K562 (cell line): ENCODE measurements around the gene PITPNB. TPM values are rescaled to one million over a fixed set of nuclear protein-coding genes. Genes with fewer than 3 reads are reported as not detected.

ENCODE experiments used
- ATAC-seq: fragments of 200-7000 bp; cut with Tn5 transposase; 3 replicates; pipeline ENCODE4 v1.9.1; 2020; ENCODE audit warnings: moderate library complexity
- BruUV-seq: library from RNA; stranded (reverse); fragments of 400-500 nt; replicated peaks from 2 replicates; lab custom pipeline; 2021; lab: Mats Ljungman, UMichigan
- CTCF ChIA-PET: fragments of 300-600 bp; formaldehyde crosslinking; extraction: SDS; loops from one replicate; lab custom pipeline; 2021; ENCODE audit warnings: low intra/inter-chr PET ratio; lab: Yijun Ruan, JAX
- POLR2A ChIA-PET: fragments of 300-600, 350-650 bp; sonication (Branson Sonifier 250); formaldehyde crosslinking; extraction: SDS; loops from one replicate; lab custom pipeline; 2021; ENCODE audit warnings: antibody characterized with exemption, inconsistent platforms; lab: Yijun Ruan, JAX
- DNase-seq, 4 experiments: peaks; one replicate each; pipeline versions ENCODE4 v3.0.0 to v3.0.0-alpha.2; 2011 to 2018; ENCODE audit warnings: low spot score in 3 of 4, mixed read lengths in 3 of 4; ENCODE audit errors: extremely low read depth in 1 of 4
- FAIRE-seq: peaks from 2 replicates; lab custom pipeline; 2011; peaks lifted over from hg19 to GRCh38; lab: Jason Lieb, UNC
- H2AFZ ChIP-seq: 2 replicates; pipeline ENCODE4 v1.6.0; 2011; ENCODE audit warnings: low read depth, low read length, control low read depth, inconsistent platforms
- H3K27ac ChIP-seq: fragments of 200-600 bp; 3 replicates; pipeline ENCODE4 v1.8.0; 2011; ENCODE audit warnings: low read depth, mild to moderate bottlenecking, control low read depth, inconsistent platforms, low read length, moderate library complexity, mixed read lengths; ENCODE audit errors: extremely low read depth
- H3K27me3 ChIP-seq, 2 experiments: fragments of 300-600 bp in 1 of 2; 2 replicates in 1 of 2; 3 replicates in 1 of 2; pipeline versions ENCODE4 v1.6.0 to v1.8.0; 2011; ENCODE audit warnings: inconsistent platforms in 2 of 2, low read length in 2 of 2, mild to moderate bottlenecking in 1 of 2, mixed read lengths in 1 of 2, moderate library complexity in 1 of 2; ENCODE audit not compliant: control insufficient read depth in 2 of 2, insufficient read depth in 2 of 2
- H3K36me3 ChIP-seq: fragments of 300-600 bp; 3 replicates; pipeline ENCODE4 v1.8.0; 2011; ENCODE audit warnings: mild to moderate bottlenecking, low read length, inconsistent platforms; ENCODE audit not compliant: control insufficient read depth, insufficient read depth
- H3K4me1 ChIP-seq, 2 experiments: fragments of 200-600 bp in 1 of 2; replicated peaks in 1 of 2; 2 replicates in 1 of 2; 3 replicates in 1 of 2; pipeline versions ENCODE4 v1.5.1 to v1.8.0; 2011; ENCODE audit warnings: inconsistent platforms in 2 of 2, low read length in 2 of 2, mild to moderate bottlenecking in 1 of 2, mixed read lengths in 1 of 2, moderate library complexity in 1 of 2; ENCODE audit not compliant: control insufficient read depth in 2 of 2, insufficient read depth in 2 of 2
- H3K4me2 ChIP-seq: 2 replicates; pipeline ENCODE4 v1.6.1; 2011; ENCODE audit warnings: low read length, control low read depth, inconsistent platforms, mixed read lengths; ENCODE audit not compliant: insufficient read depth
- H3K4me3 ChIP-seq: fragments of 200-600 bp; sonication (generic), shearing (Covaris generic); 2 replicates; pipeline ENCODE4 v1.5.1; 2016; ENCODE audit warnings: control low read depth, inconsistent platforms
- H3K79me2 ChIP-seq: fragments of 200-600 bp; 3 replicates; pipeline ENCODE4 v1.8.0; 2011; ENCODE audit warnings: low read length, inconsistent platforms; ENCODE audit not compliant: control insufficient read depth, insufficient read depth
- H3K9ac ChIP-seq, 2 experiments: 2 replicates each; pipeline versions ENCODE4 v1.6.0 to v1.6.1; 2011; ENCODE audit warnings: low read depth in 2 of 2, low read length in 2 of 2, control low read depth in 1 of 2, inconsistent platforms in 1 of 2, mild to moderate bottlenecking in 1 of 2, mixed read lengths in 1 of 2; ENCODE audit not compliant: insufficient read depth in 1 of 2
- H3K9me1 ChIP-seq: one replicate; pipeline ENCODE4 v1.6.0; 2011; ENCODE audit warnings: inconsistent platforms, mild to moderate bottlenecking, low read length, moderate library complexity; ENCODE audit not compliant: control insufficient read depth, insufficient read depth
- H3K9me3 ChIP-seq: replicated peaks from 2 replicates; pipeline ENCODE4 v1.5.1; 2011; ENCODE audit warnings: low read depth, low read length, inconsistent platforms; ENCODE audit not compliant: control insufficient read depth, insufficient read depth
- H4K20me1 ChIP-seq: replicated peaks from 2 replicates; pipeline ENCODE4 v1.6.1; 2011; ENCODE audit warnings: low read length, inconsistent platforms, mixed read lengths; ENCODE audit not compliant: control insufficient read depth, insufficient read depth
- ASH1L ChIP-seq: fragments of 450-650 bp; IDR thresholded peaks from 2 replicates; pipeline ENCODE4 v1.6.1; 2018; ENCODE audit warnings: borderline replicate concordance, mild to moderate bottlenecking, low read depth; ENCODE audit not compliant: partially characterized antibody
- DNMT1 ChIP-seq: fragments of 450-650 bp; IDR thresholded peaks from 2 replicates; pipeline ENCODE4 v1.6.1; 2016; ENCODE audit warnings: antibody characterized with exemption, mild to moderate bottlenecking
- LARP7 ChIP-seq: fragments of 450-650 bp; IDR thresholded peaks from 2 replicates; pipeline ENCODE4 v1.6.1; 2016
- MAX ChIP-seq: sonication (generic); formaldehyde crosslinking; IDR thresholded peaks from 2 replicates; pipeline ENCODE4 v1.9.0; 2022; ENCODE audit warnings: mild to moderate bottlenecking, missing genetic modification reagents
- NFATC3 ChIP-seq: fragments of 450-650 bp; IDR thresholded peaks from 2 replicates; pipeline ENCODE4 v1.6.1; 2017; ENCODE audit warnings: mild to moderate bottlenecking
- PURB ChIP-seq: sonication (generic); formaldehyde crosslinking; IDR thresholded peaks from 2 replicates; pipeline ENCODE4 v1.9.0; 2021; ENCODE audit warnings: low read depth, mild to moderate bottlenecking, missing genetic modification reagents
- RBFOX2 ChIP-seq: fragments of 200-400 bp; formaldehyde crosslinking; IDR thresholded peaks from 2 replicates; pipeline ENCODE4 v1.6.1; 2017; ENCODE audit warnings: low read depth, mild to moderate bottlenecking, low read length, moderate library complexity
- RFX7 ChIP-seq: fragments of 250-450 bp; sonication (Bioruptor Pico); IDR thresholded peaks from 2 replicates; pipeline ENCODE4 v1.5.1; 2021; ENCODE audit warnings: mild to moderate bottlenecking
- STAG1 ChIP-seq: sonication (generic); formaldehyde crosslinking; IDR thresholded peaks from 2 replicates; pipeline ENCODE4 v1.5.0; 2020; ENCODE audit warnings: missing genetic modification reagents, borderline replicate concordance
- TBP ChIP-seq: optimal IDR thresholded peaks from 2 replicates; pipeline ENCODE3; 2011; ENCODE audit warnings: low read depth, low read length, improper control_type of control experiment
- TEAD1 ChIP-seq, 2 experiments: fragments of 450-650 bp in 1 of 2; sonication (generic) in 1 of 2; formaldehyde crosslinking; IDR thresholded peaks; 2 replicates each; pipeline versions ENCODE4 v1.4.0 to v1.8.0; 2020 to 2022; ENCODE audit warnings: mild to moderate bottlenecking in 2 of 2, missing genetic modification reagents in 1 of 2
- ZBTB33 ChIP-seq: sonication (generic); formaldehyde crosslinking; IDR thresholded peaks from 2 replicates; pipeline ENCODE4 v1.8.1; 2023; ENCODE audit warnings: mild to moderate bottlenecking, missing genetic modification reagents
- ZBTB8A ChIP-seq: fragments of 450-650 bp; IDR thresholded peaks from 2 replicates; pipeline ENCODE4 v1.6.1; 2018; ENCODE audit warnings: mild to moderate bottlenecking, moderate library complexity; ENCODE audit not compliant: partially characterized antibody
- ZNF197 ChIP-seq: fragments of 200-800 bp; sonication (Bioruptor generic); IDR thresholded peaks from 2 replicates; pipeline ENCODE4 v1.6.1; 2016; ENCODE audit warnings: low read depth, missing genetic modification characterization, missing compliant biosample characterization
- ZNF384 ChIP-seq: IDR thresholded peaks from 2 replicates; pipeline ENCODE4 v1.6.1; 2012; ENCODE audit warnings: low read depth, low read length, improper control_type of control experiment
- ZNF395 ChIP-seq: fragments of 200-800 bp; sonication (Bioruptor generic); IDR thresholded peaks from 2 replicates; pipeline ENCODE4 v1.6.1; 2017; ENCODE audit warnings: missing genetic modification characterization, missing compliant biosample characterization
- ZNF507 ChIP-seq: conservative IDR thresholded peaks from 2 replicates; pipeline ENCODE4 v1.6.1; 2017; ENCODE audit warnings: missing genetic modification characterization, missing compliant biosample characterization
- WGBS: fragments of 100-300 bp; shearing (Covaris generic); methylation state at CpG from one replicate; pipeline ENCODE4 v1.1.6; 2016; ENCODE audit warnings: low coverage, mixed read lengths; ENCODE audit not compliant: insufficient coverage; ENCODE audit errors: missing lambda C conversion rate; 5-methylcytosine and 5-hydroxymethylcytosine counted together
- in situ Hi-C: fragments of 300-500 bp; cut with MboI; formaldehyde crosslinking; loops from 4 replicates; pipeline ENCODE4 v1.15.0; 2018; ENCODE audit warnings: inconsistent platforms, mixed read lengths
- intact Hi-C: fragments of 100-400 bp; cut with micrococcal nuclease; formaldehyde crosslinking; loops from 2 replicates; pipeline ENCODE4 v1.14.2; 2022
- polyA plus RNA-seq, 8 experiments: library from polyadenylated mRNA; depleted of rRNA in 4 of 8; stranded (reverse) in 5 of 8; unstranded in 3 of 8; fragments of >200 nt; fragmentation: Nextera tagmentation in 2 of 8; fragmentation: Illumina TruSeq in 1 of 8; extraction: Ambion mirVana in 2 of 8; extraction: Trizol in 1 of 8; gene quantifications; 2 replicates each; pipeline versions ENCODE4 v1.2.1 to v1.2.3, GENCODE V29; 2011 to 2014; ENCODE audit warnings: inconsistent platforms in 1 of 8, missing spikeins in 1 of 8
- total RNA-seq, 7 experiments: library from RNA; depleted of rRNA in 6 of 7; stranded (reverse); fragments of >200 nt in 6 of 7; fragmentation: Illumina TruSeq in 2 of 7; extraction: Trizol in 2 of 7; gene quantifications; 2 replicates each; pipeline versions ENCODE4 v1.2.1 to v1.2.3, GENCODE V29; 2011 to 2021; ENCODE audit warnings: low replicate concordance in 1 of 7

The PITPNB gene
- total and polyA plus RNA-seq, 9 of the 15 experiments (the other 6 are each of a cell fraction or from before 2014, with no cell fraction given), result 13.1 to 52.4 (median 34.7) TPM

- no peak for ATAC-seq
- Histone ChIP-seq H3K4me1 (no peaks in the 10 kb centered on the region; a peak in 1 of 5 replicates), H3K9ac (no peak overlapping the region), H3K79me2 (no peaks in the 10 kb centered on the region; the same call in 2 of the 3 replicates), H3K9me3 (no peaks in the 10 kb centered on the region), H3K4me3 (no peak overlapping the region), H3K36me3 (peaks cover 81% of the 10 kb centered on the region), H3K27me3 (no peaks in the 10 kb centered on the region), H4K20me1 (no peaks in the 10 kb centered on the region), H3K27ac (no peak overlapping the region), H3K9me1 (no peaks in the 10 kb centered on the region), H3K4me2 (no peak overlapping the region), H2AFZ (no peak overlapping the region)
- 79% methylated on average over 5 of the region's 5 CpGs for WGBS
- ChIA-PET POLR2A (interaction anchor here (0.8 kb wide), 1 partner anchor 619 kb away, joined by 5 read pairs; no protein-coding TSS in a partner anchor), CTCF (no interaction called here)
- intact Hi-C loops, result no loop called here
- no peak for DNase-seq
- FAIRE-seq, result no peak
- in situ Hi-C loops, result no loop called here
- no TSS peak for BruUV-seq
- TF ChIP-seq ZBTB8A (no peak), ZNF384 (no peak), ZNF507 (no peak), NFATC3 (no peak), DNMT1 (no peak), TBP (no peak), RFX7 (CRISPR knock-in tag) (no peak), TEAD1 (CRISPR knock-in tag; IDR thresholded peaks at IDR 0.05) (no peak), ZBTB33 (CRISPR knock-in tag) (no peak), LARP7 (no peak), ZNF197 (CRISPR knock-in tag) (no peak), PURB (CRISPR knock-in tag) (no peak), STAG1 (CRISPR knock-in tag) (no peak), RBFOX2 (no peak), ZNF395 (CRISPR knock-in tag) (no peak), ASH1L (no peak), MAX (CRISPR knock-in tag) (no peak)
Observed at GRCh38 chr22:27867953-27868731, 50.9 kb downstream of the PITPNB start.
